ENCODE measurements around the gene IPPK.

Gene IPPK

GRCh38 chr9:92618633-92619225 lies 51.2 kb downstream of the IPPK start:
- DNase-seq (ENCODE audit: low spot score): no peak
- in situ Hi-C loops (cut with MboI; ENCODE audit: low pct_unique_long_range_greater_than_20kb, low sequenced_read_pairs, unreplicated experiment): no loop called here
- TF ChIP-seq, protein P1, sequence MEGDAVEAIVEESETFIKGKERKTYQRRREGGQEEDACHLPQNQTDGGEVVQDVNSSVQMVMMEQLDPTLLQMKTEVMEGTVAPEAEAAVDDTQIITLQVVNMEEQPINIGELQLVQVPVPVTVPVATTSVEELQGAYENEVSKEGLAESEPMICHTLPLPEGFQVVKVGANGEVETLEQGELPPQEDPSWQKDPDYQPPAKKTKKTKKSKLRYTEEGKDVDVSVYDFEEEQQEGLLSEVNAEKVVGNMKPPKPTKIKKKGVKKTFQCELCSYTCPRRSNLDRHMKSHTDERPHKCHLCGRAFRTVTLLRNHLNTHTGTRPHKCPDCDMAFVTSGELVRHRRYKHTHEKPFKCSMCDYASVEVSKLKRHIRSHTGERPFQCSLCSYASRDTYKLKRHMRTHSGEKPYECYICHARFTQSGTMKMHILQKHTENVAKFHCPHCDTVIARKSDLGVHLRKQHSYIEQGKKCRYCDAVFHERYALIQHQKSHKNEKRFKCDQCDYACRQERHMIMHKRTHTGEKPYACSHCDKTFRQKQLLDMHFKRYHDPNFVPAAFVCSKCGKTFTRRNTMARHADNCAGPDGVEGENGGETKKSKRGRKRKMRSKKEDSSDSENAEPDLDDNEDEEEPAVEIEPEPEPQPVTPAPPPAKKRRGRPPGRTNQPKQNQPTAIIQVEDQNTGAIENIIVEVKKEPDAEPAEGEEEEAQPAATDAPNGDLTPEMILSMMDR (IDR thresholded peaks at IDR 0.05; ENCODE audit: extremely low read depth, insufficient read depth, missing control alignments): no peak

- DNase-seq (ENCODE audit: low spot score): no peak
- in situ Hi-C loops (cut with MboI; ENCODE audit: low pct_unique_long_range_greater_than_20kb, low sequenced_read_pairs, unreplicated experiment): no loop called here
- TF ChIP-seq, protein P1 (IDR thresholded peaks at IDR 0.05; ENCODE audit: extremely low read depth, insufficient read depth, missing control alignments): no peak
These were observed 51.9 kb downstream of the IPPK start for GRCh38 chr9:92617951-92618510.

DNA sequence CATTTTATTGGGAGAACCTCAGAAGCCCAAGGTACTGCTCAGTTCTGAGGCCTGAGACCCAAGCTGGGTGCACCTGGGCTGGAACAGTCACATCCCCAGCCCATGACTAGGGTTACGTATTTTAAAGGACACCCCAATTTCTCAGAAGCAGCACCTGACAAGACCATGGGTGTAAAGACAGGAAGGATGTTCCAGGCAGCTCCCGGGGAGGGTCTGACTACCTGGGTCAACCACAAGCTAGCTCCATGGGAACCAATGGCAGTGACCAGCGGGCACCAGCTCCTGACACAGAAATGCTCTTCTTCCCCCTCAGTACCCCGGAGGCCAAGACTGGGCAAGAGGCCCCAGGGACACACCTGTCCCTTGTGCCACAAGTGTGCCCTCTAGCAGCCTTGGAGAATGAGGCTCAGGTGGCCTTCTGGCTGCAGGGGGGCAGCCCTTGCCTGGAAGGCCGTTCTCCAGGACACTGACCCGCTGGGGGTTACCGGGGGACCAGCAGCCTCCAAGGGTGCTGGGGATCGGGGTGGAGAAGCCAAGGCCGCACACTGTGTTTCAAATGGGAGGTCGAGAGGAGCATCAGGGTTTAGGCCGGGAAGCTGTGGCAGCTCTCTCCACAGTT lies 52.6 kb downstream of the IPPK start:
- TF ChIP-seq, protein P1 (IDR thresholded peaks at IDR 0.05; ENCODE audit: extremely low read depth, insufficient read depth, missing control alignments): no peak
- in situ Hi-C loops (cut with MboI; ENCODE audit: low pct_unique_long_range_greater_than_20kb, low sequenced_read_pairs, unreplicated experiment): no loop called here
- no peak for DNase-seq (ENCODE audit: low spot score)

- TF ChIP-seq, protein P1 (IDR thresholded peaks at IDR 0.05; ENCODE audit: extremely low read depth, insufficient read depth, missing control alignments): no peak
- no peak for DNase-seq (ENCODE audit: low spot score)
- in situ Hi-C loops (cut with MboI; ENCODE audit: low pct_unique_long_range_greater_than_20kb, low sequenced_read_pairs, unreplicated experiment): no loop called here
These were observed 53.2 kb downstream of the IPPK start for GRCh38 chr9:92616655-92617111.

DNA sequence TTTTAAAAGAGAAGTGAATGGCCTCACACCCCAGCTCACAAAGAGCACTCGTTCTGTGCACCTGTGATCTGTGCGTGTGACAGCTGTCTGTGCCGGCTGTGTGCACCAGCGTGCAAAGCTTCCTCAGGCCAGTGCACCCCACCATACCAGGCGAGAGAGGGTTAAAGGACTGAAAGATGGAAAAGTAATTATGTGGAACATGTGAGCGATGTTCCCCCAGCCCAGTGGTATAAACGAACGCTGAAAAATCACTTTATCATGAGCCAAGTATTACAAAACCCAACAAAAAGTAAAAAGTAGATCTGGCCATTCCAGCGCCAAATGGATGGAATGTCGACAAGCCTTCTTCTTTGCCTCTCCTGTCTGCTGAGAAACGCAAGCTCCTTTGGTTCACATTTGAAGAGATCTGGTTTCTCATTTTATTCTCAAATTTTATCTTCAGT lies 53.7 kb downstream of the IPPK start:
- DNase-seq (ENCODE audit: low spot score): no peak
- TF ChIP-seq, protein P1 (IDR thresholded peaks at IDR 0.05; ENCODE audit: extremely low read depth, insufficient read depth, missing control alignments): no peak
- in situ Hi-C loops (cut with MboI; ENCODE audit: low pct_unique_long_range_greater_than_20kb, low sequenced_read_pairs, unreplicated experiment): no loop called here

GRCh38 chr9:92615790-92616189 lies 54.1 kb downstream of the IPPK start:
- in situ Hi-C loops (cut with MboI; ENCODE audit: low pct_unique_long_range_greater_than_20kb, low sequenced_read_pairs, unreplicated experiment): no loop called here
- no peak for DNase-seq (ENCODE audit: low spot score)
- TF ChIP-seq, protein P1 (IDR thresholded peaks at IDR 0.05; ENCODE audit: extremely low read depth, insufficient read depth, missing control alignments): no peak

Data from GM13977 (cell line).